Fibroblast of peridontal ligament (primary cell): ENCODE data around the gene UPK2.

ENCODE experiments used
- DNase-seq: peaks from one replicate; pipeline ENCODE4 v3.0.0-alpha.2; 2010; ENCODE audit errors: extremely low read depth

The UPK2 gene

GRCh38 chr11:118917481-118918127, 38.5 kb upstream of the UPK2 start:
- DNase-seq: peak; percentile 92

- peak; percentile 97 for DNase-seq
Observed at GRCh38 chr11:118918128-118918685, 37.9 kb upstream of the UPK2 start.

DNA sequence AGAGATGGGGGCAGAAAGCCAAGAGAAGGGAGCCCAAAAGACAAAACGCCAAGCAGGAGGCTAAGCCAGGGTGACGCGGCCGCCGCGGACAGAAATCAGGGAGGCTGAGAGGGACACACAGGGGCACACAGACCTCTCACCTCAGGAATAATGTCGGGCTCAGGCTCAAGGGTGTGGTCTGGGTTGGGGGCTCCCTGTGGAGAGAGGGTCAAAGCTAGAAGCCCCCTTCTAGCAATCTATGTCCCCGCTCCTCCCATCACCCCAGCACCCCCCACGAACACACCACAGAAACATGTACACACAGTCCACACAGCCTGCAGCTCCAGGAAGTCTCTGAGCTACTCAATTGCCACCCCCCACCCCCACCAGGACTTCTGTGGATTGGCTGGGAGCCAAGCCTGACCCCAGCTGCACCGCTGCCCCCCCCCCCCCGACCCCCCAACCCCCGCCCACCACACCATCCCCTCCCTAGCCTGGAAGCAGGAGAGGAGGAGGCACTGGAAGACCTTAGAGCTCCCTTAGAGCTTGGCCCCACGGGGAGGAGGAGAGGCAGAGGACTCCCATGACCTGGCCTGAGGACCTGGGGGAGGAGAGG, 37.3 kb upstream of the UPK2 start:
- no peak for DNase-seq

DNA sequence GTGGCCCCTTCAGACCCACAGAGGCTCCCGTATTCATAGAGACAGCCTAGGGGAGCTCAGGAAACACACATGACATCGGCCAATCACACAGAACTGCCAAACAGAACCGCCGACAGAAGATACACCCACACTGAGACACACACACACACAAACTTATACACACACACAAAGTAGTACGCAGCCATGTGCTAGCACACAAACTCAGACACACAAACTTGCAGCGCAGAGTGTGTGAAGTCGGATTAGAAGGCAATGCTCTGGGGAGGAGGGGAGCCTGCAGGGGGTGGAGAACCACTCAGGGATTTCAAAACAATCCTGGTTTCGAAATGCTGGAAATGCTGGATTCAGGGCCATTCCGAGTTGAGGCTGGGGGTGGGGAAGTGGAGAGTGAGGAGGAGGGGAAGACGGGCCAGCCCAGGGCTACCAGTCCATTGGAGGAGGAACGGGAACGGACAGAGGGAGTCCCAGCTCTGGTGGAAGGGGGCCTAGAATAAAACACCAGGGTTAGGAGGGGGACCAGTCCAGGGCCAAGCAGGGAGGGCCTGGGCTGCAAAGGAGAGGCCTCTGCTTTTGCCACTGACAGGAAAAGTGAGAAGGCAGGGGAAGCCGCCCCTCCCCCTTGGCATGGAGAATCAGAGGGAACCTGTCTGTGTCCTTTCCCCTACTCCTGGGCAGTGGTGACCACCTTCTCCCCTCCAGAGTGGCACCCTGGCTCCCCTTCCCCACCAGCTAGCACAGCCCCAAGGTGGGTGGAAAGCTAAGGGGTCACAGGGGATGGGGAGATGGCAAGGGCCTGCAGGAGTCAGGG, 34.8 kb upstream of the UPK2 start:
- DNase-seq: peak; percentile 94

DNA sequence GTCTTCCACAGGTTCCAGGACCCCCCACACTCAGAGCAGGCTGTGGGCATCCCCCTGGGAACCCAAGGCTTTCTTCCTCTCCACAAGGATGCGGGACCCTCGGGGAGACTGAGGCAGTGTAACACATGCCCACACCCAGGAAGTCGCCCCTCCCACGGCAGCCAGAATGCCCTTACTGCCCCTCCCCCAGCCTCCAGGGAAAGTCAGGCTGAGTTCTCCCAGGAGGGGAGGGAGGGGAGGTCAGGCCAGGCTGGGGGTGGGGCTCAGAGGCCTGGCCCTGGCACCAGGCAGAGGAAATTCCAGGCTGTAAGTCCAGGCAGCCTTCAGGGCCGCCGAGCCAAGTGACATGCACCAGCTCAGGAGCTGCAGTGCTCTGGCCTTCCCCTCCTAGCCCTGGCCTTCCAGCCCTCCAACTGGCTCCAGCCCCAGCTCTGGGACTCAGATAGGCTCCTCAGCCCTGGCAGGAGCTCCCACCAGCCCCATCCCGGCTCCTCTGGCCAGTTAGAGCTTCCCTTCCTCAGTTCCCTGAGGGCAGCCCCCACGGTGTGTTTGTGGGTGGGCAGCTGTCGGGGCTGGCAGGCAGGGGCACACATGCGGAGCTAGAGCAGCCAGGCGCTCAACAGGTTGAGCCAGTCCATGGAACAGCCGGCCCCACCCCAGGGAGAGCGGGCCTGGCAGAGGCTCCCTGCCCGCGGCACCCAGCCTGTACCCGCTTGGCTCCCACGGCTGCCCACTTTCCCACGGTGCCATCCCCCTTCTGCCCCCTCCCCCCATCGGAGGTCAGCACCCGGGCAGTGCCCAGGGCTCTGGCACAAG, 34.0 kb upstream of the UPK2 start:
- peak; percentile 56 for DNase-seq

DNA sequence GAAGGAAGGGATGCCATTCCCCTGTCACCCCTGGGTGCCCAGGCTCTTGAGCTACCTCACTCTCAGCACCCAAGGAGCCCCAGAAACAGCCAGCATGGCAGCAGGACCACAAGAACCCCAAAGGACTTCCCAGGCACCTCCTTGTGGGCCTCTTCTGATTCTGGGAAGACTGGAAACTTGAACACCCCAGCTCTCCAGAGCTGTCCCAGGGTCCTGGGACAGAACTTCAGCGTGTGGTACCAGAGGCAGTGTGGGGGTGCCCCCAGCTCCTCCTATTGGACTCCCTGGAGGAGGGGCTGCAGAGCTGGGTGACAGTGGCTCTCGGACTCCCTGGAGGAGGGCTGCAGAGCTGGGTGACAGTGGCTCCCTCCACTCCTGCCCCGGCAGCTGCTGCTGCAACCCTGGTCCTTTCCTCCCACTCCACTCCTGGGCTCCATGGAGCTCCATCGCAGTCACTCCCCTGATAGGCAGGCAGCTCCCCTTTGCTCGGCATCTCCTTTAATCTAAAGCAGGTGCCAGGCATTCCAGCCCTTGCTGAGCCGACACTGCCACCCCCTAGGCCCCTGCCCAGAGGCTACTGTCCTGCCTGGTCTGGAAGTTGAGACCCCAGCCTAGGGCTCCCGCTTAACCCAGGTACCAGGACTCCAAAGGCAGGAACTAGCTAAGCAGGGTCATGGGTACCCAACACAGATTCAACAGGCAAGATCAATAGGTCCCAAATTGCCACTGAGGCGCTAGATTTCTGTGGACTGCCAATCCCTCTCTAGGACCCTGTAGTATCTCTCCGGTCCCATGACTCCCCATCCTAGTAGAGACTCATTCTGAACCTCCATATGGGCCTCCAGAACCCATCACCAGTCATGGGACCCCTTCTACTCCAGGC, 33.1 kb upstream of the UPK2 start:
- DNase-seq: no peak

DNA sequence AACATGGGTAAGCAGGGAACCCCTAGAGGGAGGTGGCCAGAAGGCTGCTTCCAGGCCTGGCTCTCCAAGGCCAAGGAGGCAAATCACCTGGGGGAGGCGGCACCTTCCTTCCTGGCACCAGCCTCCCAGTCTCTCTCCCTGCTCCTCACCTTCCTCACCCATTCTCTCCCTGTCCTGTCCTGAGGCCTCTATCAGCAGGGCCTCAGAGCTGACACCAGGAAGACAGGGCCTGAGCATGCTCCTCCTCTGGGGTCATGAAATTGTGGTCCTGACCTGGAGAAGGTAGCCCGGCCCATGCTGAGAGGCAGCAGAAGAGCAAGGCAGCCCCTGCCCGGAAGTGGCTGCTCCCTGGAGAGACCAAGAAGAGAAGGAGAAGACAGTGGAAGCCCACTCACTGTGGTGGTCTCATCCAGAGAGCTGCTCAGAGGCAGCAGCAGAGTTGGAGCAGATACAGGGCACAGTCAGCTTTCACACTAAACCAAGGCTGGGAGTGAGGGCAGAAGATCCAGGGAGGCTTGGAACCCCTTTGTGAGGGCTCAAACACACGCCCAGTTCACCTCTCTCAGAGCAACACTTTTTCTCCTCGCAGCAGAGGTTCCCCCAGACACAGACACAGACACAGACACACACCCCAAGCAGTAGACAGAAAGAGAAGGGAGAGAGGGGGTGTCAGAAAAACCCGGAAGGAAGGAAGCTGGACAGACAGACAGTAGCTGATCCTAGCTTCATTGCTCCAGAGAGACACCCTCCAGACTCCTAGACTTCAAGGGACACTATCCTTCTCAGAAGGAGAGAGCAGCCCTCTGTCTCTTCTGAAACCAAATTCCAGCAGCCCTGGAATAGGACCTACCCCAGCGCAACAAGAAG, 32.1 kb upstream of the UPK2 start:
- no peak for DNase-seq

DNA sequence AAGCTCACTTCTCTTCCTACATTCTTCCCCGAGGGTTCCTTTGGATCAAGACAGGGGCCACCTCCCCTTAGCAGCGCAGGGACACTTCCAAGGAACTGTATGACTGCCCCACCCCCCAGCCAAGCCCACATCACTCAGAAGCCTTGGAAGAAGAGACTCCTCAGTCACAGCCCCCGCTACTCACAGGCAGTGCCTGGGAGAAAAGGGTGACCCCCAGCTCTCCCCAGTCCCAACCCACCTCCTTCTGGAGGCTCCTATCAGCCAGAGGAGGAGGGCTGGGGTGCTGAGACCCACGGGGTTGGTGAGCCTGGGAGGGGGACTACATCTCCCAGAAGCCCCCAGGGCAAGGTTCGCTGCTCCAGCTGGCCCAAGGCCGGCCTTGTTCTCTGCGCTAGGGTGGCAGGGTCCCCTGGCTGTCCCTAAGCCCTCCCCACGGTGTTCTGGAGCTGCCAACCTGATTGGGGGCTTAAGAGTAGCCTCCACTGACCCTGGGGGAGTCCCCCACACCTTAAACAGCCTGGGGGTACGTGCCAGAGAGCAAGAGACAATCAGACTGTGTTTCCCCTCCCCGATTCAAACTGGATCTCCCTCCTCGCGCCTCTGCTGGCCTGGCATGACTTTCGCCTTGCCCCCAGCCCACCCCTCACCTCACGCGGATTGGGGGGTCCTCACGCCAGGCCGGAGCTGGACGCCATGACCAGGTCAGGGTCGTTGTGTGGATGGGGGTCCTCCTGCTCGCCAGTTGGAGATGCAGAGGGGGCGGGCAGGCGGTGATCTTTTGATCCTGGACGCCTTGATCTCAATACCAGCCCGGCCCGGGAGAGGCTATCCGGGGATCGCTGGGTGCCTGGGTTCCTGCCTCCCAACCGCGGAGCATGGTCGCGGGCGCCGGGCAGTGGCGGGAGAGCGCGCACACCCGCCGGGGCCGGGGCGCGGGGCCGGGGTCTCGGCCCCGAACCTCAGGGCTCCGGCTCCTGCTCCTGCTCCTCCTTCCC, 31.2 kb upstream of the UPK2 start:
- DNase-seq: no peak

GRCh38 chr11:118927554-118928100, 28.5 kb upstream of the UPK2 start:
- DNase-seq: no peak

- DNase-seq: peak; percentile 93
Observed at GRCh38 chr11:118928101-118928869, 27.8 kb upstream of the UPK2 start.

- peak; percentile 43 for DNase-seq
Observed at GRCh38 chr11:118928870-118929500, 27.1 kb upstream of the UPK2 start.

- DNase-seq: peak; percentile 77
Observed at GRCh38 chr11:118929501-118930093, 26.5 kb upstream of the UPK2 start.

DNA sequence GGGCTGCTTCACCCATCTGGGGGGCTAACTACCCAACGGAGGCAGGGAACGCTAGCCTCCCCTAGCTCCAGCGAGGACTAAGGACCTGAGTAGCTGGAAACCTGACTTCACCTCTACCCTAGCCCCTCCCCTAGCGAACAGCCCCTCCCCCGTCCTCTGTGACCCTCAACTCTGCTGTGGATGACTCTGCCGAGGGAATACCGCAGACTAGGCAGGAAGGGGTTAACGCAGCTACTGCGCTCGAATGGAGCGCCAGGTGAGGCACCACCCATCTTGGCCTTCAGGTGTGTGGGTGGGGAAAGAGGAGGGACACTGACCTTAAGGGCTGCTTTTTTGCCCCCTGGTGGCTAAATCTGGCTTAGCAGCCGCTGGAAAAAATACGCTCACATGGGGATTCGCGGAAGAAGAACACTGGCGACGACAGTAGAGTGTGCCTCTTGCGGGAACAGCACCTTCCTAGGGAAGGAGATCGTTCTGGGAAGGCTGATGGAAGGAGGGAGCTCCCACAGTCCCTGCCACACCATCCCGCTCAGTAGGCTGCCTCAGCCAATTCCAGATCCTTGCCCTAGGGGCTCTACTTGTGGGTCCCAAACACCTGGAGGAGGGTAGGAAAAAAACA, 25.9 kb upstream of the UPK2 start:
- peak; percentile 72 for DNase-seq

DNA sequence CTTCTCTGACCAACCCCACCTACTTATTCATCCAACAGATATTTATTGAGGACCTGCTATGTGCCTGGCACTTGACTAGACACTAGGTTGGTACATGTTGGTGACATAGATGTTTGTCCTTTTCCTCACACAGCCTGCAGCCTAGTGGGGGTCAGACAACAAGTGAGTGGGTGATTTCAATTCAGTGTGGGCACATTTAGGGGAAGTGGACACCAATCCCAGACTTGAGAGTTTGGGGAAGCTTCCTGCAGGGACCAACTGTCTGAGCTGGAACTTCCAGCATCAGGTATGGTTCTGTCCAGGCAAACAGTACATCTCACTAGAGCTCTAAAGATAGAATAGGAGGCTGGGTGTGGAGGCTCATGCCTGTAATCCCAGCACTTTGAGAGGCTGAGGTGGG, 24.5 kb upstream of the UPK2 start:
- DNase-seq: no peak

DNA sequence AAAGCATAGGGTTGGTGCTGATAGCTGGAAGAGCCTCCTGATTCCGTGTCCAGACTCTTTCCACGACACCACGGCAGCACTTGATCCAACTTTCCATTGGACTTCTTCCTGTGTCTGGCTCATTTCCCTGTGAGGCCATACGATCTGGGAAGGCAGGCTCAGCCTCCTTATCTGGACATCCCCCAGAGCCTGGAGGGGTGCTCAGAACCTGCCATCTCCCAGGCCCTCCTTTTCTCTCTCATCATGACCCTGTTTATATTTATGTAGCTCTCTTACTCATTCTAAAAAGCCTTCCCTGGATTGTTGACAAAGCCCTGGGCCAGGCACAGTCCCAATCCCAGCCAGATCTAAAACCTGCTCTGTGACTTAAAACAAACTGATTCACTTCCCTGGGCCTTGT, 22.6 kb upstream of the UPK2 start:
- DNase-seq: no peak

GRCh38 chr11:118935376-118935775, 20.7 kb upstream of the UPK2 start:
- no peak for DNase-seq
